HS-5 (cell line): Measurements from ENCODE around the gene MYLK4.
A peak's percentile ranks its signal among the peaks of the same experiment; 100 is the strongest.

ENCODE experiments used
- DNase-seq: peaks from one replicate; pipeline ENCODE4 v3.0.0-alpha.2; 2012; ENCODE audit warnings: low read depth

Gene MYLK4

GRCh38 chr6:2750832-2751231, at the start of gene MYLK4:
Gene MYLK4 (minus strand): TSS chr6:2750922. CDS start chr6:2749294, 1,628 bp downstream.
- no peak for DNase-seq

GRCh38 chr6:2799936-2800527, 49.3 kb upstream of the MYLK4 start:
- DNase-seq: no peak

GRCh38 chr6:2798586-2799134, 47.9 kb upstream of the MYLK4 start:
- DNase-seq: no peak

- no peak for DNase-seq
These were observed 46.9 kb upstream of the MYLK4 start for GRCh38 chr6:2797564-2798031.

GRCh38 chr6:2796861-2797260, 46.1 kb upstream of the MYLK4 start:
- no peak for DNase-seq

- DNase-seq: no peak
These were observed 45.2 kb upstream of the MYLK4 start for GRCh38 chr6:2795956-2796355.

- DNase-seq: no peak
These were observed 44.4 kb upstream of the MYLK4 start for GRCh38 chr6:2795162-2795561.

GRCh38 chr6:2794171-2794730, 43.5 kb upstream of the MYLK4 start:
- DNase-seq: no peak

GRCh38 chr6:2793534-2794151, 42.9 kb upstream of the MYLK4 start:
- no peak for DNase-seq

- DNase-seq: no peak
These were observed 41.8 kb upstream of the MYLK4 start for GRCh38 chr6:2792330-2793110.

- no peak for DNase-seq
These were observed 40.8 kb upstream of the MYLK4 start for GRCh38 chr6:2791450-2791974.

GRCh38 chr6:2790588-2791449, 40.1 kb upstream of the MYLK4 start:
- DNase-seq: peak; percentile 74

GRCh38 chr6:2786269-2786668, 35.5 kb upstream of the MYLK4 start:
- DNase-seq: no peak

- DNase-seq: no peak
These were observed 34.2 kb upstream of the MYLK4 start for GRCh38 chr6:2784930-2785329.

- no peak for DNase-seq
These were observed 33.3 kb upstream of the MYLK4 start for GRCh38 chr6:2784061-2784460.

GRCh38 chr6:2783188-2783963, 32.7 kb upstream of the MYLK4 start:
- no peak for DNase-seq

GRCh38 chr6:2782825-2783187, 32.1 kb upstream of the MYLK4 start:
- DNase-seq: no peak

- DNase-seq: no peak
These were observed 31.6 kb upstream of the MYLK4 start for GRCh38 chr6:2782356-2782708.

GRCh38 chr6:2781685-2782355, 31.1 kb upstream of the MYLK4 start:
- no peak for DNase-seq

GRCh38 chr6:2780102-2780737, 29.5 kb upstream of the MYLK4 start:
- no peak for DNase-seq
